ENCODE results near the gene ZBTB21.
"Not testable (repeated sequence)": the region's sequence is repeated elsewhere in the genome, so short reads cannot be mapped to it uniquely, and the experiment has no call there.

ZBTB21 gene

DNA sequence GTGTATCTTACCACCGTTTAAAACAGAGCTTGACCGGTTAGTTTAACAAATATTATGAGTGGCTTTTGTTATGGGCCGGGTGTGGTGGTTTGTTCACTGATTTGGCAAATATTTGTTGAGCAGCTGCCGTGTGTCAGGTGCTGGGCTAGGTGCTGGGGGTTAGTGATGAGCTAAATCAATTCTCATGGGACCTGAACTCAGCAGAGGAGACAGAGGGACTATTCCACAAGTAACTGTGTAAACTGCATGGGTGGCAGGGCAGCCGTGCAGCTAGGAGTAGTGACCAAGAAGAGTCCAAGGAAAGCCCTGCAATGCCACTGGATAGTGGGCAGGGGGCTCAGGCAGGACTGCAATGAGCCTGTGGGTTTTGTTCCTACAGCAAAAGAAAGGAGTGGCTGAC is 45.1 kb downstream of the ZBTB21 start:
- DNase-seq, result no peak

DNA sequence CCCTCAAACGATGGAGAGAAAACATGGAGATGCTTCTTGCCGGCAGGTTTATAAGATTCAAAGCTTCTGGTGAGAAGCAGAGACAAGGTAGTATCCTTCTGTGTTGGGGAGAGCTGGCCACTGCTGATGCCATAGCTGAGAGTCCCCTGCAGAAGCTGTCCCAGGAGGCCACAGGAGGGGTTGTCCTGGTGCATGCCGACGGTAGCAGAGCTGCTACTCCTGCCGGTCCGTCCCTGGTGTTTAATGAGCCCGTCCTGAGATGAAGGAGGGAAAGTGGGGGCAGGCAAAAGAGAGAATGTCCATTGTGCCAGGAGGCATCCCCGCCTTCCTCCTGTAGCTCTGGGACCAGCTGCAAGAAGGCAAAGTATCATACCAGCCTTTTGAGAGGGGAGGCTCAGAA is 46.0 kb downstream of the ZBTB21 start:
- no peak for DNase-seq

DNA sequence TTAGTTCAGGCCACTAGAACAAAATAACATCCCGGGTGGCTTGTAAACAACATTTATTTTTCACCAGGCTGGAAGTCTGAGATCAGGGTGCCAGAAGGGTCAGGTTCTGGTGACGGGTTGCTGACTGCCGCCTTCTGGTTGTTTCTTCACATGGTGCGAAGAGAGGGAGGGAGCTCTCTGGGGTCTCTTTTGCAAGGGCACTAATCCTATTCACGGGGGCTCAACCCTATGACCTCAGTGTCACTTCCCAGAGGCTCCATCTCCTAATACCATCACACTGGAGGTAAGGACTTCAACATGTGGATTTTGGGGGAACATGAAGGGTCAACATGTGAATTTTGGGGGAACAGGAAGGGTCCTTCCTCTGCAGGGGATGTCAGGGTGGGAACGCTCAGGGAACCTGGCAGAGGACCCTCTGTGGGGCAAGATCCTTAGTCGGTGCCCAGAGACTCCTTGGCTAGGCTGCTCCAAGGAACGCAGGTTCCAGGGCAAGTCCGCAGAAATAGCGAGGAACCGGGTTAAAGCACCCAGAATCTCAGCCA is 47.7 kb downstream of the ZBTB21 start:
- DNase-seq, result no peak

DNA sequence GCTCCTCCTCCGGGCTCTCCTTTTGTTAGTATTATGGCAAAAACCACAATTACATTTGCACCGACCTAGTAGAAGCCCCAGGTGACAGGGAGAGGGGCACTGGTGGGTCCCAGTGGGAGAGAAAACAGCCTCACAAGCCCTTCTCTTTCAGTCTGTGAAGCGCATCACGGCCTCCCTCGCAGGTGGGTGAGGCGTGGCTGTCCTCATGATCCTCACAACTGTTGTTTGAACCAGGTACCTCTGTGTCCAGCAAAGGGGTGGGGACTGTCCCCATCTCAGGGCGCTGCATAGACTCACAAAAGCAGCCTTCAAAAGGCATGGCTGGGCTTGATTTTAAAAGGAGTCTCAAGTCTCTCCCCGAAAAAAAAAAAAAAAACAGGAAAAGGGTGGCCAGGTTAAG is 48.4 kb downstream of the ZBTB21 start:
- no peak for DNase-seq

- DNase-seq, result no peak
Observed at GRCh38 chr21:41961282-41961701, 48.9 kb downstream of the ZBTB21 start.

DNA sequence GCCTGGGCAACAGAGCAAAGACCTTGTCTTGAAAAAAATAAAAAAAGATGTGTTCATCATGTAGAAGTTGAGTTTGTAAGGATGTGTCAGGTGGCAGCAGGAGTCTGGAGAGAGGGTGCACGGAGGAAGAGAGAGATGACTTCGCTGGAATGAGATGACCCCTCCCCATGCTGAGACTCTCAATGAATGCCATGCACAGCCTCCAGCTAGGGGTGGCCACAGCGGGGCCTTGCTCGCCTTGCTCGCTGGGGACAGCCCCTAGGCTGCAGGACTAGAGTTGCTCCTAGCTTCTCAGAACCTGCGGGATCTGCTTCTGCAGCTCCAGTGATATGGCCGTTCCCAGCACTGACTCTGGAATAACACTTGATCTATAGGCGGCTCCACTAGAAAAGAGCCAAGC is 49.8 kb downstream of the ZBTB21 start:
- DNase-seq, result no peak

GRCh38 chr21:41959697-41960096 is 50.5 kb downstream of the ZBTB21 start:
- DNase-seq, result not testable (repeated sequence)

DNA sequence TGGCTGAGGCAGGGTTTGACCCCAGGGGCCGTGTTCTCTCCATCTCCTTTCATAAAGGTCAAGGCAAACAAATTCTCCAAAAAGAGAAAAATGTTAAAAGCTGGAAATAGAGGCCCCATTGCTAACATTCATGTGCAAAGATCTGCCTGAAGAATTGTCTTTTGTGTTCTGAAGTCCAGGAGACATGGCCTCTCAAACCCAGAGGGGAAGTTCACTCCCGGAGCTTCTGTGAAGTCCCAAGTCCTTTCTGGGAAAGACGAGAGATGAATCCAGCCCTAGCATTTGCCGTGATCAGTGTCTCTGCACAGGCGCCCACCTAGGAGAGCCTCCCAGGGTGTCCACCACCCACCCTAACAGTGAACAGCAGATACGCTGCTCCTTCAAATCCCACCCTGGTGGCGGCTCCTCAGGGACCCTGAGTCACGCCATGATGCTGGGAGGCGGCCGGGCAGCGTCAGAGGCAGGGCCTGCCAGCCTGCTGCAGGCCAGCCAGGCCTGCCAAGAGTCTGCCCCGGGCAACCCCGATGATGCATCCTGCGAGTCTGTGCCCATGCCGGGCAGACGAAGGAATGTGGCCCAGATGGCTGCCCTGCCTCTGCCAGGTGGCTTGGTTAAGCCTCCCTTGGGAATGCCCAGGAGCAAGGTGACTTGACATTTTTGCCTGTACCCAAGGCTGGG is 51.1 kb downstream of the ZBTB21 start:
- no peak for DNase-seq

GRCh38 chr21:41957991-41958766 is 52.0 kb downstream of the ZBTB21 start:
- no peak for DNase-seq

DNA sequence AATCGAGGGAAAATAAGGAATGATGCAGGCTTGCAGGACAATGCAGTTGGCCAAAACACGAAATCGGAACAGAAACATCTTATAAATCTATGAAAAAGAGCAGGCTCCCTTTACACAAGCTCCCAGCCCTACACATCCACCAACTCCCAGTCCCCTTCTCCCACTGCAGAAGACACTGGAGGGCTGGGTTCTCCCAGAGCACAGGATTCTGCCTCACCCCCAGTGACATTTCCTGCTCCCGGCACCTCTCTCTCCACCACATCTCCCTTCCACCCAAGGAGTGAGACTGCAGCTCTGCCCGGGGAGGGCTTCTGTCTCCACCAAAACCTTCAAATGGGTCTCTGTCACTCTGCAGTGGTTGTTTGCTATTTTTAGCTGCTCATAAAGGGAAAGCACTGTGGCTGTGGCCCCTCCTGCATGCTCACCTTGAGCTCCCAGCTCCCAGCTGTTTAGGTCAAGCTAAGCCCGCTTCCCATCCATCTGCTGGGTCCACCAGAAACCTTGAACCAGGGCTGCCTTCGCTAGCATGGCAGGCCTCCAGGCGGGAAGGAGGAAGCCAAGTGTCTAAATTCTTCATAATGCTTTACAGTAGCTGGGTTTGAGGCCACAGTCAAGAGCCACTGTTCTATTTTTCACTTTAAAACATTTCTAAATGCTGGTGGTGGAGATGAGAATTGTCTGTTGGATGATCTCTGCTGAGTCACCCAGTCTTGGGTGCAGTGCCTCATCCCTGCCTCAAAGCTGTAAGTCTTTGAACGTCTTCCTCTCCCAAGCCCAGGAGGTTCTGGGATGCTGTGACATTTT is 53.0 kb downstream of the ZBTB21 start:
- DNase-seq, result no peak

GRCh38 chr21:41955516-41955915 is 54.6 kb downstream of the ZBTB21 start:
- no peak for DNase-seq

DNA sequence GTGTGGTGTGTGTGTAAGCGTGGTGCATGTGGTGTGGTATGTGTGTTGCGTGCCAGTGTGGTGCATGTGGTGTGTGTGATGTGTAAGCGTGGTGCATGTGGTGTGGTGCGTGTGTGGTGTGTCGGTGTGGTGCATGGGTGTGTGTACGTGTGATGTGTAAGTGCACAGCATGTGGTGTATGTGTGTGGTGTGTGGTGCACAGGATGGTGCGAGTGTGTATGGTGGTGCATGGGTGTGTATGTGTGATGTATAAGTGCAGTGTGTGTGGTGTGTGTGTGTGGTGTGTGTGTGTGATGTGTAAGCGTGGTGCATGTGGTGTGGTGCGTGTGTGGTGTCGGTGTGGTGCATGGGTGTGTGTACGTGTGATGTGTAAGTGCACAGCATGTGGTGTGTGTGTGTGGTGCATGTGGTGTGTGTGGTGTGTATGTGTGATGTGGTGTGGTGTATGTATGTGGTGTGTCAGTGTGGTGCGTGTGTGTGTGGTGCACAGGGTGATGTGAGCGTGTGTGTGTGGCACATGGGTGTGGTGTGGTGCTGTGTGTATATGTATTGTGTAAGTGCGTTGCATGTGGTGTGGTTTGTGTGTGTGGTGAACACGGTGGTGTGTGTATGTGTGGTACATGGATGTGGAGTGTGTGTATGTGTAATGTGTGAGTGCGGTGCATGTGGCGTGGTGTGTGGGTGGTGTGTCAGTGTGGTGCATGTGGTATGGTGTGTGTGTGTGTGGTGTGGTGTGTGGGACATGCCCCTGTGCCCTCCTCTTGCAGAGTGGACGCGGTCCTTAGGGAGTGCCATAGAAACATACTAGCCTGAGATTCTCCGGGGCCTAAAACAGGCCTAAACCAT is 55.3 kb downstream of the ZBTB21 start:
- DNase-seq, result no peak

DNA sequence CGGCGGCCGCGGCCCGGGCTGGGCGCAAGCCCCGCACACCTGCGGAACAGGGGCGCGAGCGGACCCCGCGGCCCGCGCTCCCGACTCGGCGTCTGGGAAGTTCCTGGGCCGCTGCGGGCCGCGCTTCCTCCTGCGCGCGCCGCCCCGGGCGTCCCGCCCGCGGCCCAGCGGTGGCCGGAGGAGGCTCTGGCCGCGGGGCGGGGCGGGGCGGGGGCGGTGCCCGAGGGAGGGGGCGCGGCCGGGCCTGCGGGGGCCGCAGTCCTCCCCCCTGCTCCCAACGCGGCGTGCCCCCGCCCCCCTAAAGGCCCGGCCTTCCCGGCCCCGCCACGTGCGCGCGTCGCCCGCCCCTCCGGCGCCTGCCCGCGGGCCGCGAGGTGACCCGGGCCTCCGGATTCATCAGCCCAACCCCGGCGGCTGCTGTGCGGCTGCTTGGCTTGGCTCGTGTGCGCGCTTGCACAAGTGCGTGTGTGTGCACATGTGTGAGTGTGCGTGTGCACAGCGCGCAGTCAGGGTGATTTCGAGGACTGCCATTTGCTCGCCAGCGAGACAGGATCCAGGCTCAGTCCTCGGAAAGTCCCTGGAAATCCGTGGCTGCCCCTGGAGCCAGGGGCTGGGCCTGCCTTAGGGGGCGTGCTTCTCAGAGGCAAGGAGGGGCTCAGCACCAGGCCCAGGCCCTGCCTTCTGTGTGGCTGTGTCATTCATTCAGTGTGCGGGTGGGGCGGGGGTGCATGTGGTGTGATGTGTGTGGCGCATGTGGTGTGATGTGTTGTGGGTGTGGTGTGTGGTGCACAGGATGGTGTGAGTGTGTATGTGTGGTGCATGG is 56.1 kb downstream of the ZBTB21 start, which contains the start of gene C2CD2:
TSS of gene C2CD2 (minus strand) at position 188 of the 823 bp plus-strand sequence. CDS start 370 bp downstream, outside the sequence.
- DNase-seq, result no peak

GRCh38 chr21:41953249-41953830 is 56.8 kb downstream of the ZBTB21 start:
- no peak for DNase-seq

DNA sequence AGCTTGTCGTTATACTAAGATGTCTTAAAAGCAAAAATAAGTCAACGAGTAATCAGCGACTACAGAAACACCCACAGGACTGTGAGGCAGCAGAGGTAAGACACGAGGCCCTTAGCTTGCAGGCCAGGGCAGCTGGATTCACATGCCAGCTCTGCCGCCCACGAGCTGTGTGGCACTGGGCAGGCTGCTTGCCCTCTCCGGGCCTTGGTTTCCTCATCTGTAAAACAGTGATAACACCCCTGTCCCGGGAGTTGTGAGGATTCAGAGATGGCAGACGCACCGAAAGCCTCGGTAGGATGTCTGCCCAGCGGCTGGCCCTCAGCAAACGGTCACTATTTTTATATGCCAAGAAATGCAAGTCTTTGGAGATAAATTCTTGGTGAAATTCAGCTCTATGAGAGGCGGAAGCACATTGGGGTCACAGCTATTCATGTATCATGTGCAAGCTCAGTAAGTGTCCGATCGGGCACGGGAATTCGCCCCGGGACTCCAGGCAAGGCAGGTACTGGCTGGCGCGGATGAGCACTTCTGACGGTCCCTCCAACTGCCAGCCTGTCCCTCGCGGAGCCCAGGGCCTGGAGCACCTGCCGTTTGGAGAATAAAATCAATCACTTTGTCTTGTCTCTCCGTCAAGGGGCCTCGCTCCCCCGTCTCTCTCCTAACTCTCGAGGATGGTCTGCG is 57.5 kb downstream of the ZBTB21 start:
- DNase-seq, result no peak

GRCh38 chr21:41951876-41952567 is 58.1 kb downstream of the ZBTB21 start:
- DNase-seq, result no peak

DNA sequence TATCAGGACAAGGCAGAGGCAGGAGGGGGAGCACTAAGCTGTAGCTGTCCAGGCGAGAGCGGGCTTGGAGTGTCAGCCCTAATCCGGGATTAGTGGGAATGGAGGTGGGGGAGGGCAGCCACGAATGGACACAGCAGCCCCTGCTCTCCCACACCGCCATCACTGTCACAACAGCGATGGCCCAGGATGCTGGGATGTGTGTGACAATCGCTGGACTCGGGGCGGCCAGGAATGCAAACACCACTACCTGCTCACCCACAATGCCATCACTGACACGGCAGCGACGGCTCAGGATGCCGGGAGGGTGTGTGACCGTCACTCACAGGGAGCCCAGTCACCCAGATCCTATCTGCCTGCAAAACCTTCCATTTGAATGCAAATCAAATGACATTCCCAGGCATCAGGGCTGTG is 59.2 kb downstream of the ZBTB21 start:
- DNase-seq, result no peak

GRCh38 chr21:41949631-41950030 is 60.5 kb downstream of the ZBTB21 start:
- DNase-seq, result not testable (repeated sequence)

- DNase-seq, result no peak
Observed at GRCh38 chr21:41948901-41949300, 61.3 kb downstream of the ZBTB21 start.

Data from NCI-H1436 treated with DMSO at 0.1 percent for 48 hours (cell line).